Measurements from ENCODE around the gene TGFBR3. TPM values are rescaled to one million over a fixed set of nuclear protein-coding genes. Genes with fewer than 3 reads are reported as not detected.

Gene TGFBR3
- total RNA-seq, 1 donor from 2014 or later = 4.9 TPM

GRCh38 chr1:91725989-91726721, 159.8 kb downstream of the TGFBR3 start:
- Mint-ChIP-seq H3K9me3 (ENCODE audit: low read depth) (no peaks in the 10 kb centered on the region), H3K36me3 (ENCODE audit: insufficient read depth) (peaks cover 4% of the 10 kb centered on the region), H3K4me3 (ENCODE audit: low read depth) (no peak overlapping the region), H3K4me1 (ENCODE audit: low read depth) (no peaks in the 10 kb centered on the region), H3K27me3 (no peaks in the 10 kb centered on the region), H3K27ac (no peak overlapping the region)
- no peak for TF ChIP-seq CTCF (IDR thresholded peaks at IDR 0.05; ENCODE audit: unreplicated experiment)
- no peak for DNase-seq (ENCODE audit: low spot score, unreplicated experiment)

- Mint-ChIP-seq H3K4me1 (ENCODE audit: low read depth) (no peaks in the 10 kb centered on the region), H3K4me3 (ENCODE audit: low read depth) (no peak overlapping the region), H3K27ac (no peak overlapping the region), H3K27me3 (no peaks in the 10 kb centered on the region), H3K36me3 (ENCODE audit: insufficient read depth) (peaks cover 4% of the 10 kb centered on the region), H3K9me3 (ENCODE audit: low read depth) (no peaks in the 10 kb centered on the region)
- no peak for TF ChIP-seq CTCF (IDR thresholded peaks at IDR 0.05; ENCODE audit: unreplicated experiment)
- DNase-seq (ENCODE audit: low spot score, unreplicated experiment) = no peak
These were observed 160.3 kb downstream of the TGFBR3 start for GRCh38 chr1:91725618-91725988.

GRCh38 chr1:91724644-91725043, 161.3 kb downstream of the TGFBR3 start:
- DNase-seq (ENCODE audit: low spot score, unreplicated experiment) = no peak
- Mint-ChIP-seq H3K4me1 (ENCODE audit: low read depth) (no peaks in the 10 kb centered on the region), H3K9me3 (ENCODE audit: low read depth) (no peaks in the 10 kb centered on the region), H3K4me3 (ENCODE audit: low read depth) (no peak overlapping the region), H3K27ac (no peak overlapping the region), H3K36me3 (ENCODE audit: insufficient read depth) (peaks cover 4% of the 10 kb centered on the region), H3K27me3 (no peaks in the 10 kb centered on the region)
- no peak for TF ChIP-seq CTCF (IDR thresholded peaks at IDR 0.05; ENCODE audit: unreplicated experiment)

- no peaks in the 10 kb centered on the region for H3K27me3 Mint-ChIP-seq
- no peaks in the 10 kb centered on the region for H3K9me3 Mint-ChIP-seq (ENCODE audit: low read depth)
- H3K4me1 Mint-ChIP-seq (ENCODE audit: low read depth) = no peaks in the 10 kb centered on the region
- H3K4me3 Mint-ChIP-seq (ENCODE audit: low read depth) = no peak overlapping the region
- H3K27ac Mint-ChIP-seq = no peak overlapping the region
- TF ChIP-seq CTCF (IDR thresholded peaks at IDR 0.05; ENCODE audit: unreplicated experiment) = no peak
- H3K36me3 Mint-ChIP-seq (ENCODE audit: insufficient read depth) = peaks cover 4% of the 10 kb centered on the region
- DNase-seq (ENCODE audit: low spot score, unreplicated experiment) = no peak
These were observed 161.7 kb downstream of the TGFBR3 start for GRCh38 chr1:91724231-91724630.

- no peak for TF ChIP-seq CTCF (IDR thresholded peaks at IDR 0.05; ENCODE audit: unreplicated experiment)
- H3K4me3 Mint-ChIP-seq (ENCODE audit: low read depth) = no peak overlapping the region
- H3K9me3 Mint-ChIP-seq (ENCODE audit: low read depth) = no peaks in the 10 kb centered on the region
- H3K27ac Mint-ChIP-seq = no peak overlapping the region
- DNase-seq (ENCODE audit: low spot score, unreplicated experiment) = no peak
- peaks cover 9% of the 10 kb centered on the region for H3K36me3 Mint-ChIP-seq (ENCODE audit: insufficient read depth)
- H3K4me1 Mint-ChIP-seq (ENCODE audit: low read depth) = peaks cover 7% of the 10 kb centered on the region
- no peaks in the 10 kb centered on the region for H3K27me3 Mint-ChIP-seq
These were observed 165.9 kb downstream of the TGFBR3 start for GRCh38 chr1:91720044-91720443.

Data from progenitor cell of endocrine pancreas (in vitro differentiated cells).